Small intestine (tissue), 7 donors: Measurements from ENCODE around the gene GALK1. TPM values are rescaled to one million over a fixed set of nuclear protein-coding genes. Genes with fewer than 3 reads are reported as not detected.

Experiments
- DNase-seq, 2 donors: peaks; one replicate each; pipeline versions ENCODE4 v3.0.0 to v3.0.0-alpha.2; 2013
- FAIRE-seq: peaks from 2 replicates; lab custom pipeline; 2012; peaks lifted over from hg19 to GRCh38; lab: Jason Lieb, UNC
- H3K27ac ChIP-seq, 3 donors: one replicate each; pipeline ENCODE4 v1.5.1; 2013; ENCODE audit warnings: low read length in 2 of 3, mild to moderate bottlenecking in 2 of 3, control low read depth in 1 of 3, inconsistent platforms in 1 of 3, low read depth in 1 of 3, moderate library complexity in 1 of 3
- H3K27me3 ChIP-seq, 3 donors: one replicate each; pipeline ENCODE4 v1.6.1; 2013; ENCODE audit warnings: low read length in 3 of 3, inconsistent platforms in 1 of 3; ENCODE audit not compliant: control insufficient read depth in 3 of 3, insufficient read depth in 3 of 3
- H3K36me3 ChIP-seq, 3 donors: one replicate each; pipeline ENCODE4 v1.6.1; 2013; ENCODE audit warnings: low read length in 3 of 3, inconsistent platforms in 1 of 3, low read depth in 1 of 3, mild to moderate bottlenecking in 1 of 3, moderate library complexity in 1 of 3; ENCODE audit not compliant: control insufficient read depth in 3 of 3, insufficient read depth in 2 of 3
- H3K4me1 ChIP-seq, 3 donors: one replicate each; pipeline ENCODE4 v1.6.1; 2013; ENCODE audit warnings: low read length in 2 of 3, inconsistent platforms in 1 of 3, low read depth in 1 of 3, mild to moderate bottlenecking in 1 of 3, moderate library complexity in 1 of 3; ENCODE audit not compliant: control insufficient read depth in 3 of 3, insufficient read depth in 2 of 3
- H3K4me3 ChIP-seq, 3 donors: one replicate each; pipeline ENCODE4 v1.5.1; 2013; ENCODE audit warnings: low read length in 3 of 3, control low read depth in 1 of 3, inconsistent platforms in 1 of 3, low read depth in 1 of 3, mild to moderate bottlenecking in 1 of 3, moderate library complexity in 1 of 3
- H3K9me3 ChIP-seq, 2 donors: one replicate each; pipeline ENCODE4 v1.6.1; 2013; ENCODE audit warnings: low read depth in 1 of 2, low read length in 1 of 2; ENCODE audit not compliant: control insufficient read depth in 2 of 2, insufficient read depth in 1 of 2
- WGBS, 3 donors: extraction: QIAGEN DNeasy Blood & Tissue Kit; methylation state at CpG; one replicate each; pipeline ENCODE4 v1.1.7; 2013; 5-methylcytosine and 5-hydroxymethylcytosine counted together
- polyA plus RNA-seq, 4 donors: library from polyadenylated mRNA; stranded (reverse) in 3 of 4; unstranded in 1 of 4; fragments of 200-250 nt in 3 of 4; fragments of 120-200 nt in 1 of 4; gene quantifications; one replicate each; pipeline versions ENCODE4 v1.2.1 to v1.2.3, GENCODE V29; 2013
- donor health status: healthy with polysubstance abuse.
- donor health status: control.
- donor health status: control.
- donor health status: Bipolar disorder and iron deficiency.
- donor health status: healthy.

GALK1 gene
- polyA plus RNA-seq, 4 donors: 43.4 to 116 (median 81.4) TPM

GRCh38 chr17:75712446-75712845, 52.5 kb downstream of the GALK1 start:
- no peak for FAIRE-seq

More at GRCh38 chr17:75712446-75712845, 52.5 kb downstream of the GALK1 start:
- WGBS, 3 donors: 61 to 71% (median 71%) methylated on average over 2 of the region's 2 CpGs
- H3K4me3 ChIP-seq: no peak overlapping the region
- peaks cover 0 to 2% (median 0%) of the 10 kb centered on the region in 3 donors for H3K27me3 ChIP-seq
- no peaks in the 10 kb centered on the region for H3K9me3 ChIP-seq
- H3K27ac ChIP-seq: no peak overlapping the region
- DNase-seq: no peak
- H3K4me1 ChIP-seq: no peaks in the 10 kb centered on the region
- H3K36me3 ChIP-seq: peaks cover 0 to 15% (median 2%) of the 10 kb centered on the region in 3 donors

Other genes starting within 250 kb of the GALK1 start
- 10 to 100 TPM in 2 of 4 donors, 1 to 10 TPM in 2; 7.6 to 15.6 (median 10.9) TPM for gene CASKIN2, start 249.7 kb downstream of the GALK1 start, polyA plus RNA-seq
- gene TSEN54, start 248.7 kb downstream of the GALK1 start, polyA plus RNA-seq: 10 to 100 TPM; 35.5 to 91.1 (median 69.4) TPM
- 100 to 1,000 TPM; 140 to 365 (median 244) TPM for gene LLGL2, start 239.5 kb downstream of the GALK1 start, polyA plus RNA-seq
- gene MYO15B, start 177.4 kb downstream of the GALK1 start, polyA plus RNA-seq: 1,000 to 10,000 TPM in 2 of 4 donors, 100 to 1,000 TPM in 2; 279 to 3,618 (median 1,437) TPM
- gene SMIM5, start 131.8 kb downstream of the GALK1 start, polyA plus RNA-seq: 100 to 1,000 TPM in 1 of 4 donors, 10 to 100 TPM in 3; 10.4 to 114 (median 52.9) TPM
- 10 to 100 TPM; 14.6 to 41.2 (median 17.9) TPM for gene RECQL5, start 98.0 kb downstream of the GALK1 start, polyA plus RNA-seq
- gene SAP30BP, start 97.9 kb downstream of the GALK1 start, polyA plus RNA-seq: 10 to 100 TPM; 52.6 to 92.7 (median 75.0) TPM
- gene ITGB4, start 43.7 kb downstream of the GALK1 start, polyA plus RNA-seq: 100 to 1,000 TPM in 3 of 4 donors, 10 to 100 TPM in 1; 37.4 to 288 (median 155) TPM
- 10 to 100 TPM in 3 of 4 donors, 1 to 10 TPM in 1; 8.9 to 34.3 (median 16.3) TPM for gene UNK, start 19.6 kb upstream of the GALK1 start, polyA plus RNA-seq
- 10 to 100 TPM in 2 of 4 donors, 1 to 10 TPM in 2; 8.1 to 40.3 (median 12.6) TPM for gene UNC13D, start 79.2 kb upstream of the GALK1 start, polyA plus RNA-seq
- 100 to 1,000 TPM in 2 of 4 donors, 10 to 100 TPM in 2; 68.4 to 121 (median 99.8) TPM for gene WBP2, start 90.1 kb upstream of the GALK1 start, polyA plus RNA-seq
- gene TRIM47, start 113.4 kb upstream of the GALK1 start, polyA plus RNA-seq: 10 to 100 TPM in 3 of 4 donors, 1 to 10 TPM in 1; 4.9 to 63.3 (median 43.8) TPM
- gene TRIM65, start 131.8 kb upstream of the GALK1 start, polyA plus RNA-seq: 10 to 100 TPM in 2 of 4 donors, 1 to 10 TPM in 2; 6.5 to 17.1 (median 11.3) TPM
- gene MRPL38, start 139.7 kb upstream of the GALK1 start, polyA plus RNA-seq: 10 to 100 TPM; 56.9 to 93.5 (median 65.1) TPM
- 10 to 100 TPM in 1 of 4 donors, 1 to 10 TPM in 3; 2.2 to 45.7 (median 5.4) TPM for gene FBF1, start 175.8 kb upstream of the GALK1 start, polyA plus RNA-seq
- 100 to 1,000 TPM in 1 of 4 donors, 10 to 100 TPM in 3; 20.6 to 111 (median 62.5) TPM for gene ACOX1, start 214.0 kb upstream of the GALK1 start, polyA plus RNA-seq
- 10 to 100 TPM; 22.8 to 96.6 (median 54.7) TPM for gene TEN1, start 214.0 kb upstream of the GALK1 start, polyA plus RNA-seq
- gene CDK3, start 235.7 kb upstream of the GALK1 start, polyA plus RNA-seq: 10 to 100 TPM in 3 of 4 donors, 1 to 10 TPM in 1; 7.9 to 82.3 (median 41.7) TPM